Glomerular visceral epithelial cell (primary cell): ENCODE data around the gene ARHGEF2.
A peak's percentile ranks its signal among the peaks of the same experiment; 100 is the strongest.

Source experiments
- DNase-seq: peaks from one replicate; pipeline ENCODE4 v3.0.0-alpha.2; 2016; ENCODE audit errors: extremely low spot score

The ARHGEF2 gene

GRCh38 chr1:155978325-155978972 is at the start of gene ARHGEF2:
Gene ARHGEF2, minus strand, starts transcription at chr1:155978547. Its CDS starts 120 bp downstream, at chr1:155978427.
- peak; percentile 76 for DNase-seq

- no peak for DNase-seq
These were observed 48.2 kb upstream of the ARHGEF2 start for GRCh38 chr1:156026588-156026987.

DNA sequence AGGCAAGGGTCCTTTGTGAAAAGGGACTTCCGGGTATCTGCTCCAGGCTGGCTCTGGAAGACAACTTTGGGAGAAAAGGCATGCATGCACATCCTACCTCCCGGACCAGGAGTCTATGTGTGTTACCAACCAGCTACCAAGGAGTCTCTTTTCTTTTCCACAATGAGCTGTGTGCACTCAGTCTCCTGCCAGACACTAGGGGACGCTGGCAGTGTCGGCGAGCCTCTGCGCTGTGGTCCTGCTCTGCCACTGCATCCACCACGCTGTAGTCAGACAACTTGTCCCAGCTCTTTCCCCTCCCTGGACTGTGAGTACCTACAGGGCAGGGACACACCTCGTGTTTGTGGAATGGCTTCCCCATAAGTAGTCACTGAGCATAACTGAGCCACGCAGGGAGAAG is 47.5 kb upstream of the ARHGEF2 start:
- DNase-seq: peak; percentile 45

DNA sequence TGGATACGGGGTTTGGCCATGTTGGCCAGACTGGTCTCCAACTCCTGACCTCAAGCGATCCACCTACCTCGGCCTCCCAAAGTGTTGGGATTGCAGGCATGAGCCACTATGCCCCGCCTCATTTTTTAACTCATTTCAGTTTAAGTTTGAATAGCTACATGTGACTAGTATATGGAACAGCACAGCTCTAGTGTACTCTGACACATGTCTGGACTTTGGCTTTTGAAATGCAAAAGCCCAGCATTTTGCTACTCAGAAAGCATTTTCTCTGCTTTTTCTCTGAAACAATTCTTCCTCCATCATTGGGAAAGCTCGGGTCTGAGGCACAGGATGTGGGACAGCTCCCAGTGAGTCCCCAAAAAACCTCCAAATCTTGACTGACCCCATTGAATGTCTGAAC is 46.5 kb upstream of the ARHGEF2 start:
- DNase-seq: no peak

- DNase-seq: no peak
These were observed 43.6 kb upstream of the ARHGEF2 start for GRCh38 chr1:156021954-156022353.

DNA sequence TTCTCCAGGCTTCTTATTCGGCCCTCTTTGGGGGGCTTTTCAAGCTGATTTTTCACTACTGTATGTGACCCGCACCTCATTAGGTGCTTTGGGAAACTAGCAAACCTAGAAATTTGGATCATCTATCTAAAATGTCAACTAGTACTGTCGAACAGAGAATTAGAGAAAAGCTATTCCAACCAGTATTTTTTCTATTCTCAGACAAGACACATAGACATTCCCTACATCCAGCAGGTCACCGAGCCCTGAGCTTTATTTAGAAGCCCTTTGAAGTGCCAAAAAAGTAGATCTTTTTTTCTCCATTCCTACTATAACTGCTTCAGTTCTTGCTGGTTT is 42.7 kb upstream of the ARHGEF2 start:
- no peak for DNase-seq

- DNase-seq: peak; percentile 87
These were observed 42.1 kb upstream of the ARHGEF2 start, which contains the start of gene SSR2 for GRCh38 chr1:156020293-156021092. Gene SSR2, minus strand, starts transcription at chr1:156020951. Its CDS starts 784 bp downstream, at chr1:156020167.

DNA sequence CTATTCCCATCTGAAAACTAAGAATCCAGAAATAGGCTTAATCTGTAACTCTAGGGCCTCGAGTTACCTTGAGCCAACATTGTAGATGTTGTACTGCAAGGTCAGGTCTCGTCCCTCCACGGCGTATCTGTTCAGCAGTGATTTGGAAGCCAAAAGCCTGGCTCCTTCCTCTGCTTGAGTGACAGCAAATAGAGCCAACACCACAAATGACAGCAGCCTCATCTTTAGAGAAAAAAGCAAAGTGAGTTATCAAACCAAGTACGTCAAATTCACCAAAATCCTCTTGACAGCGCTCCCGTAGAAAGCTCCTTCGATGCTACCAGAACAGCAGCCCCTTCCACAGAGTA is 41.6 kb upstream of the ARHGEF2 start:
- DNase-seq: no peak

DNA sequence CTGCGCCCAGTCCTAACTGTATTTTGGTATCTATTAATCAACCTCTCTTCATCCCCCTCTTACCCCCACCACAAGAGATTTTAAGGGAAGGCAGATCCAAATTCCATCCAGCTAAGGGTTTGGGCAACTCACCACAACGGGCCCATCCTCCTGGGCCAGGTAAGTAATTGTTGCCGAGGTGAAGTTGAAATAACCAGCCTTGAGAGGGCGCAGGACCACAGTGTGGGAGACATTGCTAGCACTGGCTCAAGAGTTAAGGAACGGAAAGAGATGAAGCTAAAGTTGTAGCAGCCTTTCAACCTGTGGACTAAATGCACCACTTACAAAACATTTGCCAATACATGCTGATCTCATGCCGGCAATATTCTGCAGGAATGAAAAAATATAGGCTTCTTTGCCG is 36.5 kb upstream of the ARHGEF2 start:
- DNase-seq: no peak

DNA sequence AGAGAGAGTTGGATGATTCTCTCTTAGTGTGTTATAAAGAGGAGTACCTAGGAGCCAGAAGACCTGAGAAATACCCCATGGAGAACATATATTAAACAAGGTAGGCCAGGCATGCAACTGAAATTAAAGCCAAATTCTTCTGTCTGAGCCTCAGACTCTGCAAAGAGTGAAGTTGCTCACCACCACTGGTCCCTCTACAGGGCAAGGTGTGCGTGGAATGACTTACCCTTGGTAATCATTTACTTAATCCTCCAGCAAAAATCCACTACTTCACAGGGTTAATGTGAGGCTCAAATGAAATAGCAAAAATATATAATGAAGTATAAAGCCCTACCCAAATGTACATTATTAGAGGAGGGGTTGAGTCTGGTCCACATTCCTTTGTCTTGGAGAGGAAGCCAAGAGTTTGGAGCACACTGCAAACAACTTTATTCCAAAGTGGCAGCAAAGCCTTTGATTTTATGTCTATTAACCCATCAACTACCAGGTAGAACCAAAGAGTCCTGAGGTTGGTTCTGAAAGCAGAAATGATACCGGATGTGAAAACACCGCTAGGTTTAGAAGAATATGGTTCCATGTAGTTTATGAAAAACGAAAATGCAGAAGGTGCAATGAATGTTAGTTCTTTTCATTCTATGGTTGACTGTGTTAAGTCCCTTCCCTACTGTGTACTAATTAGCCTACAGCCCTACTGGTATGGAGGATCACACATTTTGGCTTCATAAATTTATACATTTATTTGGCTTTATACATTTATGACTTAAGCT is 33.9 kb upstream of the ARHGEF2 start:
- DNase-seq: no peak

DNA sequence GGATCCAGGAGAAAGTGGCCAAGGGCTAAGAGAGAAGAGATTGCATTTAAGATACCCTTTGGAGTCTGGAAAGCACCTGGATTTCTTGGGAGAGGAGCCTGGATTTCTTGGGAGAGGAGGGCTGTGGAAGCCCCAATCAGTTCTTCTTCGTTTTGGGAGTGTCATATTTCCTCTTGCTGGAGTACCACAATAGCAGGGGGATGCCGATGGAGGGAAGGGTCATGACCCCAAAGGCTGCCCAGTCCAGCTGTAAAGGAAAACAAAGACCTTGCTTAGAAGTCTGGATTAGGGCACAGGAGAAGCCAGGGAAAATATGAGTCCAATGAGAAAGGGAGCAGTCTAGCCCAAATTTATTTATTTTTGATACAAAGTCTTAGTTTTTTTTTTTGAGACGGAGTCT is 31.1 kb upstream of the ARHGEF2 start:
- no peak for DNase-seq

GRCh38 chr1:156006666-156007376 is 28.5 kb upstream of the ARHGEF2 start:
- DNase-seq: no peak

GRCh38 chr1:156004843-156005584 is 26.7 kb upstream of the ARHGEF2 start:
- no peak for DNase-seq

DNA sequence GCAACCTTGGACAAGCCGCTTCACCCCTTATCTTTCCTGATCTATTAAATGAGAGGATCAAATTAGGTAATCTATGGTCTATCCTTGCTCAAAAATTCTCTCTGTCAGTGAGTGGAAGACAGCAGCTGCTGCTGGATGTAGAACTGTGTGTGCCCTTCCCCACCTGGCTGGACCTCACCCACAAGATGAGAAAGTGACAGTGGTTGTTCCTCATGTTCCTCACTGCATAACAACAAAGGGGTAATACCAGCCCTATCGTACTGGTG is 25.5 kb upstream of the ARHGEF2 start:
- DNase-seq: no peak

GRCh38 chr1:156002188-156002911 is 24.0 kb upstream of the ARHGEF2 start:
- no peak for DNase-seq

DNA sequence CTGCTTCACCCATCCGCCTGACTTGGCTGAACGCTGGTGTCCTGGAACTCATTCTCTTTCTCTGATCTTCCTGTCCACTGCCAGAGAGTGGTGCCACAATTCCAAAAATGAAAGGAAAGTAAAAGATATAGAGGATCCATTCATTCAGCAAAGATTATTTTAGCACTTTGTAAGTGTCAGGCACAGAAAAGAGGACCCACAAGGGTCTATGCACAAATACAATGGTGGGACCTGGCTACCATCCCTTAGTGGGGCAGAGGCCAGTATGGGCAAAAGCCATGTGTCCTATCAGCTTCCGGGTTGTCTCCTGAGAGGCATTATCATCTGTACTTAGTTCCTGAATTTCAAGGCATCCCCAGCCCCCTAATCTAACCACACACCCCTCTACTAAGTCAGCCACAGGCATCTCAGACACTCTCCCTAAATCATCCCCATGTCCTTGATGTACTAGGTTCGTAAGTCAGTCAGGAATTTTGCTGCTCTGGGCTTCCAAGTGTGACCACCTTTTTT is 23.4 kb upstream of the ARHGEF2 start:
- peak; percentile 69 for DNase-seq

DNA sequence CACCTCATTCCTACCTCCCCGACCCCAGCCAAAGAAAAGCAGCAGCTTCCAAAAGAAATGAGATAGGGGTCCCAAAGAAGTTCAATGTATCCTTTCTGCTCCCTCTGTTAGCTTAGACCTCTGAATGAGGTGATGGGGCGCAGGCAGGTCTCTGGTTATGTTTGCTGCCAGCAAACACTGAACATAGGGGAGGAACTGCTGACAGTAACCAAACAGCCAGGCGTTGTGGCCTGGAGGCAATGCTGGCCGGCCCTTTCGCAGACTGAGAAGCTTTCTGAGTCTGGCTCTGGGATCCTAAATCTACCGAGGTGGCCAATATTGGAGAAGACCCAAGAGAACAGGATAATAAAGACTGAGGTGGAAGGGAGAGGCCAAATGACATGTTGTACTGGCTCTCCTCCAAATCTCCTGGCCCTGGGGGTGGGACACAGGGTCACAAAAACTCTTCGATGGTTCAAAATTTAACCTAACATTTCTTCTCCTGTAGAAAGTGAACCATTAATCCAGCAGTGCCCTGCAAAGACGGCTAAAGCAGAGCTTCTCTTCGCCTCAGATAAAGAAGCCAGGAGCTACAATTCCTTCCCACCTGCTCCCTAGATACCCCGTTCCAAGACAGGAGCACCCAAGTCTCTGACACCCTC is 22.8 kb upstream of the ARHGEF2 start:
- no peak for DNase-seq

GRCh38 chr1:155999964-156000363 is 21.6 kb upstream of the ARHGEF2 start:
- no peak for DNase-seq

GRCh38 chr1:155996166-155996565 is 17.8 kb upstream of the ARHGEF2 start:
- DNase-seq: no peak

DNA sequence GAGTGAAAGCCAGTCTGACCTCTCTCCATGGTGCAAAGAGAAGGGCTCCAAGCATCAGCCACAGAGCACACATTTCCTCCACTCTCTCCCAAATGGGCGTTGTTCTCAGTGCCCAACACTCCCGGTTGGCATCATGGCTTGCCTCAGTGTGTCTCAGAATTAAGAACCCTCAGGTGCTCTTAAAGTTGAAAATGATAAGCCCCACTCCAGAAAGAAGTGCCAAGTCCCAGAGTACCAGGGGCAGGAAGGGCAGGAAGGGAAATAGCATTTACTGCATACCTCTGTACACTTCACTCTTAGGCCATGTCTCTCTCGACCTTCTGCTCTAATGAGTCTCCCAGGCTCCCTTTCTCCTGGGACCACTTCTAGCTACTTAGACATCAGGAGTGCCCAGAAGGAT is 15.2 kb upstream of the ARHGEF2 start:
- no peak for DNase-seq
